HuH-7 (cell line): ENCODE data around the gene ATP6AP1.

Source experiments
- DNase-seq: peaks from one replicate; pipeline ENCODE4 v3.0.0; 2011; ENCODE audit warnings: low spot score

The ATP6AP1 gene

GRCh38 chrX:154472685-154473632 is 44.5 kb downstream of the ATP6AP1 start:
- DNase-seq = no peak

- DNase-seq = no peak
Measured at GRCh38 chrX:154473683-154474082, 45.2 kb downstream of the ATP6AP1 start.

DNA sequence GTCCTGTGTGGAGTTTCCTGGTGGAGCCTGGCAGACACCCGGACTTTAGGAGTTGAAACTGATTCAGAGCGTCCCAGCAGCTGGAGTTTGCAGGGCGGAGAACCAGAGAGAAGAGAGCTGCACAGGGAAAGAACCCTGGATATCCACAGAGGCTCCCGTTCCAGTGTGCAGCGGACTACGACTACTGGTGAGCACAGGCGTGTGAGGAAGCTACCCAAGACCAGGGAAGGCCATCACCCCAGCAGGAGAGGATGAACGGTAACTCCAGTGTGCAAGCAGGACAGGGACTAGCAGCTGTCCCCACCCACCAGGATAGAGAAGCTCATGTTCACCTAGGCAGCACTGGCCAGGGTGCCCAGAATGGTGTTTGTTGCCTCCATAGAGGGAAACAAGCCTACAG is 48.3 kb downstream of the ATP6AP1 start:
- DNase-seq = no peak

- no peak for DNase-seq
Measured at GRCh38 chrX:154477891-154478477, 49.5 kb downstream of the ATP6AP1 start.

DNA sequence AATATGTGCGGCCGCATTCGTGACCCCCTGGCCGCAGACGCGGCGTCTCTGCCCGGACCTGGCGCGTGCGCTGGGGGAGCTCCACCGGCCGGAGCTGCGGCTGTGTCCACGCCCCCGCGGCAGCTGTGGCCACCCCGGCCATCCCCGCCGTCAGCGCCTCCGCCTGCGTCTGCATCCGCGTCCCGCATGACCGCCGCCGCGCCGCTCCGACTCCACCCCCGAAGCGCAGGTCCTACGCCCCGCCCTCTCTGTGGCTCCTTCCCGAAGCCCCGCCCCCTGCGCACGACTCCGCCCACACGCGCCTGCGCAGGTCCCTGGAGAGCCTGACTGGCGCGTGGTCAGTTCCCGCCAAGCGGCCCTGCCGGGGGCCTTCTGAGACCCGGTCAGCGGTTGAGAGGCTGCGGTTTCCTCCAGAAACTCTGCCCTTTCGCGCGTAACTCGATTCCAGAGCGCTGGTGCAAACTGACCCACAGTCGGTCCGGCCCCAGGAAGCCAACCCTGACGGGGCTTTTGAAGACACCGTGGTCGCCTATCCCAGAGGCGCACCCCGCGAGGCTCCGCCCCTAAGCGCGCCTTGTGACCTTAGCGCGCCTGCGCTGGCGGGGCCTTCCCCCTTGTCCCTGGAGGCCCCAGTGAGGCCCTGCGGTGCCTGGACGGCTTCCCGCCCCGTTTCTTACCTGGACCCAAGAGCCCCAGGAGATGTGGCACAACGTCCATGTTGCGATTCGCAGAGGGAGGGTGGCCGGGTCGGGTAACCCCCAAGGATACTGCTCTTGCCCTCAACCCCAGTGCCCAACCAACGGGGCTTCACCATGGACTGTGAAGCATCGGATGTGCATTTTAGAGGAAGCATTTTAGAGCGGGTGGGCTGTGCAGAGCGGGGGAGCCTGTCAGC is 50.5 kb downstream of the ATP6AP1 start, which contains the start of gene LAGE3:
Gene LAGE3 (minus strand): TSS at position 554 of the 895 bp plus-strand sequence. CDS start 366 bp downstream, at position 188.
- DNase-seq = peak; percentile 85

DNA sequence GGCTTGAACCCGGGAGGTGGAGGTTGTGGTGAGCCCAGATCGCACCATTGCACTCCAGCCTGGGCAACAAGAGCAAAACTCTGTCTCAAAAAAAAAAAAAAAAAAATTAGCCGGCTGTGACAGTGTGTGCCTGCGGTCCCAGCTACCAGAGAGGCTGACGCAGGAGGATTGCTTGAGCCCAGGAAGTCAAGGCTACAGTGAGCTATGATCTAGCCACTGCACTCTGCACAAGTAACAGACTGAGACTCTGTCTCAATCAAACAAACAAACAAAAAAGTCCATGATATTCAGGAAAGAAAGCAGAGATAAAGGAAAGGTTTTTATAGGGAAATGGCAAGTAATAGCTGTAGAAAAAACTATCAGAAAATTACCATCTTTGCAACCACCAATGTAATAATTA is 52.7 kb downstream of the ATP6AP1 start:
- no peak for DNase-seq

GRCh38 chrX:154481911-154482601 is 53.6 kb downstream of the ATP6AP1 start:
- no peak for DNase-seq

DNA sequence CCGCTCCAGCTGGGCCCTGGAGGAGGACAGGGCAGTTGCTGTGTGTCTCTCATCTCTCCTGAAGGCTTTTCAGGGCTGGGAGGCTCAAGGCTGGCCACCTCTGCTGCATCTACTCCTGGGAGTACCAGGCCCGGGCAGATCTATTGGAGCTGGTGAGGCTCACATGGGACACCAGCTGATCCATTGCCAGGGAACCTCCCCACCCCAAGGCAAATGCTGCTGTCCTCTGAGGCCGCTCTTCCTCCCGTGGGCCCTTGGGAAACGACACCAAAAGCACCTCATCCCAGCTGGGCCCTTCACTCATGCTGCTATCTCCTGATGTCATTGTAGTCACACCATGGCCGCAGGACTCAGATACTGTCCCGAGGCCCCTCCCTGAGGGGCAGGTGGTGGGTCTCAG is 54.3 kb downstream of the ATP6AP1 start:
- no peak for DNase-seq

- DNase-seq = no peak
Measured at GRCh38 chrX:154483325-154483724, 54.8 kb downstream of the ATP6AP1 start.

- DNase-seq = no peak
Measured at GRCh38 chrX:154484255-154485149, 56.0 kb downstream of the ATP6AP1 start.

DNA sequence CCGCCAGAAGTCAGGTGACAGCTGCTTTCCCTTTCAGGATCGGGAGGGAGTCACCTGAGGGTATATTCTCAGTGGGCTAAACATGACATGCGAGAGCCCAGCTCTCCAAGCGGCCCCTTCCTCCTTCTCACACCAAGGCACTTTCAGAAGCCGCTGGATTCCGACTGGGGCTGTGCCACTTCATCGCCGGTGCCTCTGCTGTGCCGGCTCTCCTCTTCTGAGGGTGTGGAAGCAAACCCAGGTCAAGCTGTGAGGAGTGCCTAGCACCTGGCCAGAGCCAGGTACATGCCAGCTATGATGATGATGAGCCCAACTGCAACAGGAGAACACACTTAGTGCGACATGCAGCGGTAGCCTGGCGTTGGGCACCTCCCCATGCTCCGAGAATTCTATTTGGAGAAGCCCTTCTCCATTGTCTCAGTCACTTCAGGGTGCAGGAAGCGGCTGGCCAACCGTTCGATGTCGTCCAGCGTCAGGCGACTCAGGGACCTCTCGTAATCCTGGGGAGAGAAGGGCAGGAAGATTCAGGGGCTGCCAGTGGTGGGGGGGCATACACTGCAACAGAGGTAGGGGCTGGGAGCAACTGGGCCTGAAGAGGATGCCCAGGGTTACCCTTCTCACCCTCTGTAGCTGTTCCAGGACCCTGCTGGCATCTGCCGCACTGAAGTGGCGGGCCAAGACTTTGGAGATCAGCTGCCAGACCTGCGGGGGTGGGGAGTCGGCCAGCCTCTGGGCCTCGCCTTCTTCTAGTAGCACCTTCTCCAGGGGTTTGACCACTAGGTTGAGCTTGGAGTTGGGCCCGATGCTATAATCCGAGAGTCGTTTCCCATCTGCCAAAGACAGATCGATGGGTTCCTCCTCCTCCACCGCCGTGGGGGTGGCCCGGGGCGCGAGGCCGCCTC is 56.9 kb downstream of the ATP6AP1 start:
- no peak for DNase-seq

DNA sequence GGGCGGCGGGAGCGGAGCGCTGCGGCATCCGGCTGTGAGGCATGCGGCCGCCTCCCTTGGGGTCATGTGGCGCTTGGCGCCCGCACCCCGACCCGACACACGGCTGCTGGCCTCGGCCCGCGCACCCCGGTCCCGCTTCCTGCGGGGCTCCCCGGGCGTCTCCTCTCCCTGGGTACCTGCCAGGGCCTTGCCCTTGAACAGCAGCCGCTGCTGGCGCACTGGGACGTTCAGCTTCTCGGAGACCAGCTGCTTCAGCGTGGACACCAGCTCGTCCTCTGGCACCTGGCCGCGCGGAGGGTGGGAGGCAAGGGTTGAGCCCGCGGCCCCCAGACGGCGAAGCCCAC is 57.5 kb downstream of the ATP6AP1 start:
- DNase-seq = no peak
